HCT116 (cell line): Measurements from ENCODE around the gene LINC00305.

Experiments used
- CEBPB ChIP-seq: IDR thresholded peaks from 2 replicates; pipeline ENCODE4 v1.6.1; 2012; ENCODE audit warnings: low read depth
- CTCF ChIP-seq, 3 experiments: fragments of 200-600 bp in 1 of 3; sonication (generic) in 1 of 3; IDR thresholded peaks in 2 of 3; conservative IDR thresholded peaks in 1 of 3; 2 replicates each; pipeline ENCODE4 v1.5.1; 2012 to 2017; ENCODE audit warnings: low read depth in 2 of 3, low read length in 2 of 3, antibody characterized with exemption in 1 of 3, borderline replicate concordance in 1 of 3, control low read depth in 1 of 3, mild to moderate bottlenecking in 1 of 3, mixed read lengths in 1 of 3, mixed run types in 1 of 3, moderate library complexity in 1 of 3; ENCODE audit not compliant: insufficient read depth in 1 of 3
- EGR1 ChIP-seq: IDR thresholded peaks from 2 replicates; pipeline ENCODE4 v1.6.1; 2012; ENCODE audit warnings: low read depth
- EZH2 ChIP-seq: fragments of 200-600 bp; sonication (generic); IDR thresholded peaks from 2 replicates; pipeline ENCODE4 v1.6.1; 2017; ENCODE audit warnings: antibody characterized with exemption, mixed run types
- EZH2phosphoT487 ChIP-seq: fragments of 200-600 bp; IDR thresholded peaks from 2 replicates; pipeline ENCODE4 v1.6.1; 2018; ENCODE audit warnings: antibody characterized with exemption, borderline replicate concordance
- FOSL1 ChIP-seq: IDR thresholded peaks from 2 replicates; pipeline ENCODE4 v1.6.1; 2012; ENCODE audit warnings: low read depth
- POLR2A ChIP-seq: IDR thresholded peaks from 2 replicates; pipeline ENCODE4 v1.7.0; 2011; ENCODE audit warnings: borderline replicate concordance; ENCODE audit not compliant: insufficient read depth, insufficient read length; ENCODE audit errors: extremely low read depth
- POLR2AphosphoS5 ChIP-seq: IDR thresholded peaks from 2 replicates; pipeline ENCODE4 v1.6.1; 2011; ENCODE audit warnings: mild to moderate bottlenecking, low read depth, low read length, moderate library complexity
- RAD21 ChIP-seq: IDR thresholded peaks from 2 replicates; pipeline ENCODE4 v1.6.1; 2012; ENCODE audit warnings: low read depth, mild to moderate bottlenecking
- SIN3A ChIP-seq: IDR thresholded peaks from 2 replicates; pipeline ENCODE4 v1.6.1; 2012; ENCODE audit warnings: low read depth
- YY1 ChIP-seq: IDR thresholded peaks from 2 replicates; pipeline ENCODE4 v1.6.1; 2011; ENCODE audit warnings: low read length, low read depth, moderate library complexity, mild to moderate bottlenecking; ENCODE audit not compliant: insufficient replicate concordance; ENCODE audit errors: extremely low read depth
- ZNF274 ChIP-seq: fragments of 200-500 bp; sonication (Bioruptor generic); IDR thresholded peaks from 2 replicates; pipeline ENCODE4 v1.6.1; 2014; ENCODE audit warnings: mild to moderate bottlenecking, low read depth, low read length, inconsistent platforms
- TF ChIP-seq, protein P1 (sequence below): IDR thresholded peaks from 2 replicates; pipeline ENCODE4 v1.6.1; 2012

- TF ChIP-seq EGR1 = no peak
- no peak for TF ChIP-seq EZH2phosphoT487
- no peak for TF ChIP-seq CTCF (IDR thresholded peaks at IDR 0.05 in 2 of 3, conservative IDR thresholded peaks at IDR 0.05 in 1 of 3; ENCODE audit: borderline replicate concordance in 1 of 3, insufficient read depth in 1 of 3, low read depth in 2 of 3, low read length in 2 of 3)
- no peak for TF ChIP-seq POLR2AphosphoS5
- no peak for TF ChIP-seq EZH2
- TF ChIP-seq, protein P1, sequence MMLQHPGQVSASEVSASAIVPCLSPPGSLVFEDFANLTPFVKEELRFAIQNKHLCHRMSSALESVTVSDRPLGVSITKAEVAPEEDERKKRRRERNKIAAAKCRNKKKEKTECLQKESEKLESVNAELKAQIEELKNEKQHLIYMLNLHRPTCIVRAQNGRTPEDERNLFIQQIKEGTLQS = no peak
- no peak for TF ChIP-seq RAD21
- TF ChIP-seq POLR2A = no peak
- TF ChIP-seq YY1 = no peak
- TF ChIP-seq FOSL1 = no peak
- TF ChIP-seq SIN3A = no peak
- TF ChIP-seq CEBPB = no peak
- TF ChIP-seq ZNF274 = no peak
Measured at GRCh38 chr18:64116571-64117175, 32.2 kb downstream of the LINC00305 start.
